Neuronal stem cell (in vitro differentiated cells): ENCODE measurements around the gene SUN5.
"Not testable (repeated sequence)": the region's sequence is repeated elsewhere in the genome, so short reads cannot be mapped to it uniquely, and the experiment has no call there.

Experiments used
- DNase-seq: peaks from one replicate; pipeline ENCODE4 v3.0.0-alpha.2; 2013; ENCODE audit warnings: low spot score
- H2AFZ ChIP-seq: one replicate; pipeline ENCODE4 v1.6.1; 2013; ENCODE audit warnings: mild to moderate bottlenecking, low read length, inconsistent platforms
- H2AK5ac ChIP-seq: 2 replicates; pipeline ENCODE4 v1.6.1; 2013; ENCODE audit warnings: low read depth, mild to moderate bottlenecking, inconsistent platforms, low read length, moderate library complexity, mixed read lengths
- H2BK120ac ChIP-seq: 2 replicates; pipeline ENCODE4 v1.6.1; 2013; ENCODE audit warnings: low read depth, mild to moderate bottlenecking, inconsistent platforms, low read length, moderate library complexity, mixed read lengths
- H2BK12ac ChIP-seq: one replicate; pipeline ENCODE4 v1.6.1; 2013; ENCODE audit warnings: low read length, inconsistent platforms
- H2BK15ac ChIP-seq: 2 replicates; pipeline ENCODE4 v1.6.1; 2013; ENCODE audit warnings: mild to moderate bottlenecking, low read length, inconsistent platforms, mixed read lengths
- H2BK5ac ChIP-seq: one replicate; pipeline ENCODE4 v1.6.1; 2013; ENCODE audit warnings: inconsistent platforms, mild to moderate bottlenecking, low read length, moderate library complexity
- H3K14ac ChIP-seq: one replicate; pipeline ENCODE4 v1.6.1; 2013; ENCODE audit warnings: low read length, inconsistent platforms
- H3K18ac ChIP-seq: 2 replicates; pipeline ENCODE4 v1.6.1; 2013; ENCODE audit warnings: low read length, inconsistent platforms
- H3K23ac ChIP-seq: 2 replicates; pipeline ENCODE4 v1.6.1; 2013; ENCODE audit warnings: low read depth, mild to moderate bottlenecking, mixed read lengths, low read length, inconsistent platforms; ENCODE audit not compliant: poor library complexity
- H3K27ac ChIP-seq: replicated peaks from 3 replicates; pipeline ENCODE4 v1.5.1; 2013; ENCODE audit warnings: low read length, inconsistent platforms
- H3K27me3 ChIP-seq, 3 experiments: 2 replicates each; pipeline ENCODE4 v1.6.1; 2013; ENCODE audit warnings: low read length in 3 of 3, mild to moderate bottlenecking in 2 of 3, inconsistent platforms in 1 of 3, low read depth in 1 of 3, mixed read lengths in 1 of 3, moderate library complexity in 1 of 3; ENCODE audit not compliant: control insufficient read depth in 3 of 3, insufficient read depth in 3 of 3
- H3K36me3 ChIP-seq, 2 donors: replicated peaks in 1 of 2; 2 replicates each; pipeline ENCODE4 v1.6.1; 2013; ENCODE audit warnings: low read length in 2 of 2; ENCODE audit not compliant: control insufficient read depth in 2 of 2, insufficient read depth in 2 of 2
- H3K4ac ChIP-seq: 2 replicates; pipeline ENCODE4 v1.6.1; 2013; ENCODE audit warnings: inconsistent platforms, mild to moderate bottlenecking, low read length, moderate library complexity
- H3K4me1 ChIP-seq, 2 donors: 1 replicate in 1 of 2; 2 replicates in 1 of 2; pipeline ENCODE4 v1.6.1; 2013; ENCODE audit warnings: low read length in 2 of 2, low read depth in 1 of 2; ENCODE audit not compliant: control insufficient read depth in 2 of 2, insufficient read depth in 1 of 2
- H3K4me2 ChIP-seq: one replicate; pipeline ENCODE4 v1.6.1; 2013; ENCODE audit warnings: mild to moderate bottlenecking, low read length, inconsistent platforms; ENCODE audit not compliant: insufficient read depth, poor library complexity, severe bottlenecking
- H3K4me3 ChIP-seq, 2 donors: 2 replicates each; pipeline ENCODE4 v1.5.1; 2013; ENCODE audit warnings: low read length in 2 of 2, mild to moderate bottlenecking in 2 of 2, inconsistent platforms in 1 of 2, moderate library complexity in 1 of 2
- H3K79me1 ChIP-seq: one replicate; pipeline ENCODE4 v1.6.1; 2013; ENCODE audit warnings: low read depth, mild to moderate bottlenecking, inconsistent platforms, low read length, moderate library complexity
- H3K9ac ChIP-seq: one replicate; pipeline ENCODE4 v1.6.1; 2013; ENCODE audit warnings: mild to moderate bottlenecking, low read depth, low read length, inconsistent platforms; ENCODE audit not compliant: poor library complexity
- H3K9me3 ChIP-seq, 2 donors: replicated peaks in 1 of 2; 2 replicates each; pipeline versions ENCODE3 to v1.6.1; 2013; ENCODE audit warnings: low read length in 2 of 2, mild to moderate bottlenecking in 2 of 2, inconsistent platforms in 1 of 2, low read depth in 1 of 2, mixed read lengths in 1 of 2, moderate library complexity in 1 of 2; ENCODE audit not compliant: control insufficient read depth in 2 of 2, insufficient read depth in 1 of 2
- H4K8ac ChIP-seq: one replicate; pipeline ENCODE4 v1.6.1; 2013; ENCODE audit warnings: low read depth, mild to moderate bottlenecking, inconsistent platforms, low read length, moderate library complexity
- H4K91ac ChIP-seq: one replicate; pipeline ENCODE4 v1.6.1; 2013; ENCODE audit warnings: low read length, low read depth, mild to moderate bottlenecking, inconsistent platforms; ENCODE audit not compliant: poor library complexity
- WGBS, 2 donors: extraction: QIAGEN DNeasy Blood & Tissue Kit; methylation state at CpG; one replicate each; pipeline ENCODE4 v1.1.7; 2013; ENCODE audit warnings: missing lambda C conversion rate in 2 of 2, mixed read lengths in 1 of 2; ENCODE audit not compliant: insufficient read length in 2 of 2, insufficient replicate concordance in 1 of 2; ENCODE audit errors: extremely low coverage in 2 of 2; 5-methylcytosine and 5-hydroxymethylcytosine counted together

The SUN5 gene

DNA sequence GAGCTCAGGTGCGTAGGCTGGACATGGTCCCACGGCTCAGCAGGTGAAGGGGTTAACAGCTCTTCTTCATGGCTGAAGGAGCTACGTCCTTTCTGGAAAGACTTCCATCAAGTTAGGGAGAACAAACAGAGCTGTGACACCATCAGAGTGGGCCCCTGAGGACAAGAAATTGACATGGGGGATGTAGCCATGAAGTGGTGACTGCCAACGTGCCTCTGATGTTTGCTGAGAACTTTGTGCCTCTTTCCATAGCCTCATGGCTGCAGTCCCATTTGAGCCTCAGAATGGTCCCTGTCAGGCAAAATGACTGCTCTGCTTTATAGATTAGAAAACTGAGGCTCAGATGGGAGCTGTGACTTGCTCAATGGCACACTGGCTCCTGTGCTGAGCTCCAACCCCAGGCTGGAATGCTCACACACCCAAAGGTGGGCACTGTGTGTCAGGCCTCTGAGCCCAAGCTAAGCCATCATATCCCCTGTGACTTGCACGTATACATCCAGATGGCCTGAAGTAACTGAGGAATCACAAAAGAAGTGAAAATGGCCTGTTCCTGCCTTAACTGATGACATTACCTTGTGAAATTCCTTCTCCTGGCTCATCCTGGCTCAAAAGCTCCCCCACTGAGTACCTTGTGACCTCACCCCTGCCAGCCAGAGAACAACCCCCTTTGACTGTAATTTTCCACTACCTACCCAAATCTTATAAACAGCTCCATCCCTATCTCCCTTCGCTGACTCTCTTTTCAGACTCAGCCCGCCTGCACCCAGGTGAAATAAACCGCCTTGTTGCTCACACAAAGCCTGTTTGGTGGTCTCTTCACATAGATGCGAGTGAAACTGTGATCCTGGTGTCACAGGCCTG, 29.8 kb downstream of the SUN5 start:
- not testable (repeated sequence) for DNase-seq, H4K8ac ChIP-seq, H3K23ac ChIP-seq, H3K9ac ChIP-seq, H3K4ac ChIP-seq, H2AK5ac ChIP-seq, H3K4me3 ChIP-seq, H3K27me3 ChIP-seq, H2BK12ac ChIP-seq, H2BK15ac ChIP-seq, H4K91ac ChIP-seq, H3K4me2 ChIP-seq, H2AFZ ChIP-seq, H2BK5ac ChIP-seq, H3K14ac ChIP-seq, H3K79me1 ChIP-seq, H3K27ac ChIP-seq, H3K36me3 ChIP-seq, H3K9me3 ChIP-seq, H2BK120ac ChIP-seq
- WGBS, 2 donors, result no CpG with 5 or more reads among the region's 9 CpGs
- peak overlapping the region; percentile 25 for H3K18ac ChIP-seq
- H3K4me1 ChIP-seq, result peaks cover 18% of the 10 kb centered on the region in 2 donors

DNA sequence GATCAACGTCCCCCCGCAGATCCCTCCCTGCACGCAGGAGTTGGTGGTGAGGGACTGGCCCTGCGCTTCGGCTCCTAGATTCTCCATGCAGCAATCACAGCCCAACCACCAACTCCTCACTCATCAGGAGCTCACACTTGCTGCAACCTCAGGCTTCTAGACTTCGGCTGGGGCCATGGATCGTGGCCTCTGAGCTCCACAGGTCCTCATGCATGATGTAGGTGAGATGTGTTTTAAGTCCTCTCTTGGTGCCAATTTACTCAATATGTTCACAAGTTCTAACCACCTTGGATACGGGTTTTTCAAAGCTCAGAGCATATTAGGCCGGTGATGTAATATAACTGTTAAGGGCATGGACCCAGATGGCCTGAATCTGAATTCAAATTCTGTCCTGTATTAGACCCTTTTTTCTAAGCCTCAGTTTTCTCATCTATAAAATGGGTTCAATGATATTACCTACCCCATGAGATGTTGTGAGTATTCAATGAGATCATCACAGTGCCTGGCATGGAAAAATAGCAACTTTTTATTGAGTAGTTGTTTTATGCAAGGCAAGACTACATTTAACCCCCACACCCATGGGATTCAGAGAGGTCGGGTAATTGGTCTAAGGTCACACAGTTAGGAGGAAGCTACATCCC, 31.0 kb downstream of the SUN5 start:
- Histone ChIP-seq H3K18ac (peak overlapping the region; percentile 74), H3K9me3 (peaks cover 0 to 5% of the 10 kb centered on the region in 2 donors), H3K36me3 (no peaks in the 10 kb centered on the region), H2AK5ac (peak overlapping the region; percentile 95), H2BK15ac (peak overlapping the region; percentile 76), H3K23ac (peak overlapping the region; percentile 60), H2AFZ (no peak overlapping the region), H2BK5ac (peak overlapping the region; percentile 79), H2BK120ac (peak overlapping the region; percentile 87), H3K27me3 (no peaks in the 10 kb centered on the region), H3K9ac (no peak overlapping the region), H3K4me3 (no peak overlapping the region), H3K4me1 (peaks cover 18% of the 10 kb centered on the region in 2 donors), H3K14ac (peak overlapping the region; percentile 78), H3K79me1 (no peaks in the 10 kb centered on the region), H4K91ac (no peak overlapping the region), H3K27ac (no peak overlapping the region), H2BK12ac (peak overlapping the region; percentile 85), H3K4me2 (no peak overlapping the region), H4K8ac (no peak overlapping the region), H3K4ac (no peak overlapping the region)
- WGBS, 2 donors, result no CpG with 5 or more reads among the region's 10 CpGs
- DNase-seq, result no peak

DNA sequence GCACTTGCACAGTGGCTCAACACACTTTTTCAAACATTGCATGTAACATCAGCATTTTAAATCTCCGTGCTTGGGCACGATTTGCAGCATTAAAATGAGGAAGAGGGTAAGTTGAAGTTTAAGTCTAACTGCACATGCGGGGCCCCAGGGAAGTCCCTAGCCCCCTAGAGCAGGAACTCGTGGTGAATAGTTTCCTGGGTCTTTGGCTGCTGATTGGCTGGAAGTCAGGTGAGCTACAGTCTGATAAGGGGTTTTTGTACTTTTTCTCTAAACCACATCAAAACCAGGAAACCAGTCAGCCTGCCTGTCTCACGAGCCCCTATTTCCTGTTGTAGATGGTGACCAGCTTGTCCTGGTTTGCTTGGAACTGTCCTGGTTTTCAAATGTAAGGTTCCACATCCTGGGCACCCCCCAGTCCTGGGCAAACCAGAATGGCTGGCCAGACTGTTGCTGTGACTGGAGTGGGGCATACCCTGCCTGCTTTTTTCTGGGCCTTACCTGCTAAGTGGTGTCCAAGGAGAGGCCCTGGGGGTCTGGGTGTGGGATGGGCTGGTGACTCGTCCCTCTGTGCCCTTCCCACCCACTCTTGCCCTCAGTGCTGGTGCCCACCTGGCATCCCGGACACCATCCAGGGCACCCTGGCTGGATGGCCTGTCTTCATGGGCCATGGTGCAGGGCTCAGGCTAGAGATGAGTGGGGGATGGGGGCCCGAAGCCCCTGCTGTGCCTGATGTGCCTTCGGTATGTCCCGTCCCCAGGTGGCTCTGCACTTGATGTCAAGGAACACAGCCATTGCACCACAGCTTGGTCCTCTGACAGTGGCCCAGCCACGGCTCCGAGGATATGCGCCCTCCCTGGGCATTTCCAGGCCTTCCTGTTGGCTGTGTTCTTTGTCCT, 31.8 kb downstream of the SUN5 start:
- Histone ChIP-seq H3K4me1 (peaks cover 18% of the 10 kb centered on the region in 2 donors), H3K27ac (peak overlapping the region; percentile 31), H4K8ac (no peak overlapping the region), H3K18ac (peak overlapping the region; percentile 74), H2BK120ac (peak overlapping the region; percentile 87), H2BK5ac (peak overlapping the region; percentile 79), H3K4me2 (no peak overlapping the region), H3K9me3 (peaks cover 0 to 5% of the 10 kb centered on the region in 2 donors), H3K27me3 (no peaks in the 10 kb centered on the region), H3K4me3 (no peak overlapping the region), H2BK15ac (peak overlapping the region; percentile 76), H2BK12ac (peak overlapping the region; percentile 85), H3K4ac (peak overlapping the region; percentile 57), H3K79me1 (no peaks in the 10 kb centered on the region), H3K14ac (peak overlapping the region; percentile 78), H2AK5ac (peak overlapping the region; percentile 95), H2AFZ (peak overlapping the region; percentile 85), H3K9ac (peak overlapping the region; percentile 56), H4K91ac (peak overlapping the region; percentile 47), H3K23ac (peak overlapping the region; percentile 60), H3K36me3 (no peaks in the 10 kb centered on the region)
- no CpG with 5 or more reads among the region's 13 CpGs for WGBS, 2 donors
- DNase-seq, result no peak
